Epithelial cell of esophagus (primary cell): ENCODE results near the gene ELMO1.

ENCODE experiments used
- DNase-seq: peaks from one replicate; pipeline ENCODE4 v3.0.0; 2010; ENCODE audit warnings: low read depth
- H3K4me3 ChIP-seq: 2 replicates; pipeline ENCODE4 v1.5.1; 2011; ENCODE audit warnings: mild to moderate bottlenecking, low read length, control low read depth
- CTCF ChIP-seq: IDR thresholded peaks from 2 replicates; pipeline ENCODE4 v1.5.1; 2011; ENCODE audit warnings: low read depth, mild to moderate bottlenecking, low read length, control low read depth, inconsistent platforms; ENCODE audit not compliant: insufficient read depth; ENCODE audit errors: missing control alignments

ELMO1 gene

GRCh38 chr7:37448636-37449361, at the start of gene ELMO1:
Gene ELMO1 (minus strand): TSS chr7:37448864. CDS start chr7:37342690, 106,174 bp downstream.
- peak; percentile 46 for TF ChIP-seq CTCF
- peak; percentile 62 for DNase-seq
- H3K4me3 ChIP-seq, result peak within 1 kb of the TSS; percentile 35

- no peak for DNase-seq
- TF ChIP-seq CTCF, result no peak
- no peak overlapping the region for H3K4me3 ChIP-seq
Measured at GRCh38 chr7:37497576-37497975, 48.9 kb upstream of the ELMO1 start.

- peak; percentile 73 for TF ChIP-seq CTCF
- peak; percentile 42 for DNase-seq
Measured at GRCh38 chr7:37495574-37496184, 47.0 kb upstream of the ELMO1 start.

GRCh38 chr7:37494926-37495325, 46.3 kb upstream of the ELMO1 start:
- DNase-seq, result no peak
- no peak overlapping the region for H3K4me3 ChIP-seq
- no peak for TF ChIP-seq CTCF

More at GRCh38 chr7:37495574-37496184, 47.0 kb upstream of the ELMO1 start:
- no peak overlapping the region for H3K4me3 ChIP-seq

DNA sequence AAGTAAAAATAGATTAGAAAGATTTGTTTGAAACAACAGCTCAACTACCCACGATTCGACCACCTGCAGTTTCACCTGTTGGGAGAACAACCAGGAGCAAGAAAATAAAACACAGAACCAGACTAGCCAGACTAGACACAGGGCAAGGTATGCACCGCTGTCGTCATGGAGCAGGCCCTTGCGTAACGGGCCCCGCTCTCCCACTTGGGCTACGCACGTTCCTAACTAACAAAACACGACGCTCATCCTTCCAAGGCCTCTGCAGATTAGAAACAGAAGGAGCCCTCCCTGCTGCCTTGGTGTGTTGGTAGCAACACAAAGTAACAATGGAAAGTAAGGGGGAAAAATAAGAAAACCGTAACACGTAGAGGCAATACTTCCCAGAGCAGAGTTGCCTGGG, 45.1 kb upstream of the ELMO1 start:
- H3K4me3 ChIP-seq, result no peak overlapping the region
- DNase-seq, result no peak
- TF ChIP-seq CTCF, result no peak

DNA sequence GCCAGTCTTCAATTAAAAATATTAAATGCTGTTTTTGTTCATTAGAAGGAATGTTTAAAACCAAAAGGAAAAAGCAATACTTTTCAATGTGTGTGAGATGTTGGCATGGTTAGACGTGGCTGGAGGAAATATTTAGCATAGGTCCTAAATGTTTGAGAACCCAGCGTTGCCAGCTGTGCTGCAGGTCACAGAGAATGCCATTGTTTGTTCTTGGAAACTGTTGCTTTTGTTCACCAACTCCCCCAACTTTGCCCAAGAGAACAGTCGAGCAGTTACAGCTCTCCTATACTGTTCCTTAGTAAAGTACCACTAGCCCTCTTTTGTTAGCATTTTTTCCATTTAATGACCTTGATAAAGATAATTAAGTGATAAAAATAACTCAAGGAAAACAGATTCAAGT, 44.5 kb upstream of the ELMO1 start:
- no peak for DNase-seq
- no peak for TF ChIP-seq CTCF
- H3K4me3 ChIP-seq, result no peak overlapping the region
